ENCODE data around the gene ANK3. TPM values are rescaled to one million over a fixed set of nuclear protein-coding genes. Genes with fewer than 3 reads are reported as not detected.

The ANK3 gene
- total RNA-seq, 1 experiment from 2014 or later, result 6.7 TPM

DNA sequence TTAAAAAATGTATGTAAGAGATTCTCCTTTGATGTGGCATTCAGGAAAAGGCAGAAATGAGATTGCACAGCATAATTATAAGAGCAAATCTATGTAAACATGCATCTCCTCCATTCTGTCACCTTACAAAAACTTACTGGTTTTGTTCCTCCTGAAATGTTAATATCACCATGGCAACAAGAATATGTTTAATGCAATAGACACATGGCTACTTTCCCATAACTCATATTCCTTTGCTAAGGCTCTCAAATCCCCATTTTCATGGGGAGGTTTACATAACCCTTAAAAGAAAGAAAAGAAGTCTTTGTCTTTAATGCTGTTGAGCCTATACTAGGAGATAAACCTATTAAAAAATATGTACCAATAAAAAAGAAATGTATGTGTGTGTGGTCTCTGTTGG lies 136.2 kb downstream of the ANK3 start:
- TF ChIP-seq, protein P1, sequence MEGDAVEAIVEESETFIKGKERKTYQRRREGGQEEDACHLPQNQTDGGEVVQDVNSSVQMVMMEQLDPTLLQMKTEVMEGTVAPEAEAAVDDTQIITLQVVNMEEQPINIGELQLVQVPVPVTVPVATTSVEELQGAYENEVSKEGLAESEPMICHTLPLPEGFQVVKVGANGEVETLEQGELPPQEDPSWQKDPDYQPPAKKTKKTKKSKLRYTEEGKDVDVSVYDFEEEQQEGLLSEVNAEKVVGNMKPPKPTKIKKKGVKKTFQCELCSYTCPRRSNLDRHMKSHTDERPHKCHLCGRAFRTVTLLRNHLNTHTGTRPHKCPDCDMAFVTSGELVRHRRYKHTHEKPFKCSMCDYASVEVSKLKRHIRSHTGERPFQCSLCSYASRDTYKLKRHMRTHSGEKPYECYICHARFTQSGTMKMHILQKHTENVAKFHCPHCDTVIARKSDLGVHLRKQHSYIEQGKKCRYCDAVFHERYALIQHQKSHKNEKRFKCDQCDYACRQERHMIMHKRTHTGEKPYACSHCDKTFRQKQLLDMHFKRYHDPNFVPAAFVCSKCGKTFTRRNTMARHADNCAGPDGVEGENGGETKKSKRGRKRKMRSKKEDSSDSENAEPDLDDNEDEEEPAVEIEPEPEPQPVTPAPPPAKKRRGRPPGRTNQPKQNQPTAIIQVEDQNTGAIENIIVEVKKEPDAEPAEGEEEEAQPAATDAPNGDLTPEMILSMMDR (IDR thresholded peaks at IDR 0.05; ENCODE audit: unreplicated experiment), result no peak
- no peak overlapping the region for H3K27ac Mint-ChIP-seq (ENCODE audit: low read depth, unreplicated experiment)
- intact Hi-C loops (cut with micrococcal nuclease), result no loop called here
- no peak overlapping the region for H3K4me3 Mint-ChIP-seq (ENCODE audit: unreplicated experiment)
- ChIA-PET CTCF (interaction anchor here (0.7 kb wide), 1 partner anchor 15 kb away, joined by 3 read pairs; no protein-coding TSS in a partner anchor), POLR2A (no interaction called here)
- no TSS peak for BruUV-seq (replicated peaks)
- H3K4me1 Mint-ChIP-seq (ENCODE audit: insufficient read depth, unreplicated experiment), result no peaks in the 10 kb centered on the region
- H3K27me3 Mint-ChIP-seq (ENCODE audit: insufficient read depth, unreplicated experiment), result no peaks in the 10 kb centered on the region
- no peak for DNase-seq (ENCODE audit: unreplicated experiment)
- H3K9me3 Mint-ChIP-seq (ENCODE audit: unreplicated experiment), result no peaks in the 10 kb centered on the region
- peaks cover 7% of the 10 kb centered on the region for H3K36me3 Mint-ChIP-seq (ENCODE audit: insufficient read depth, unreplicated experiment)

DNA sequence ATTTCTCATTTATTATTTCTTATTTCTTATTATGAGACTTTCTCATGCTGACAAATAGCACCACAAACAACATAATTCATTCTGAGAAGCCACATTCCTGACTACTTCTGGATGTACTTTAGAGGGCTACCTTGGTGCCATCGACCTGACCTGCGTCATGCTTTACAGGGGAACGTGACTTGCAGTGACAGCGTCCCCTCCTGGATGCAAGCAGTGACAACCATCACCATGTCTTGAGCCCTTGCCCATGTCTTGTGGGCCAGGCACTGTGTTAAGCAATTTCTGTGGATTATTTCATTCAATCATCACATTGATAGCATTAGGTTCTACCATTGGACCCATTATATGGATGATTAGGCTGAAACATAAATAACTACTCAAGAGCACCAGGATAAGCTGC lies 137.0 kb downstream of the ANK3 start:
- H3K27ac Mint-ChIP-seq (ENCODE audit: low read depth, unreplicated experiment), result no peak overlapping the region
- peaks cover 7% of the 10 kb centered on the region for H3K36me3 Mint-ChIP-seq (ENCODE audit: insufficient read depth, unreplicated experiment)
- intact Hi-C loops (cut with micrococcal nuclease), result no loop called here
- DNase-seq (ENCODE audit: unreplicated experiment), result no peak
- H3K4me3 Mint-ChIP-seq (ENCODE audit: unreplicated experiment), result no peak overlapping the region
- POLR2A ChIA-PET, result no interaction called here
- CTCF ChIA-PET, result interaction anchor here (0.7 to 1.4 kb wide), 2 partner anchors 14 kb away, joined by 3 to 5 read pairs; no protein-coding TSS in a partner anchor
- H3K9me3 Mint-ChIP-seq (ENCODE audit: unreplicated experiment), result no peaks in the 10 kb centered on the region
- no TSS peak for BruUV-seq (replicated peaks)
- TF ChIP-seq, protein P1 (IDR thresholded peaks at IDR 0.05; ENCODE audit: unreplicated experiment), result no peak
- no peaks in the 10 kb centered on the region for H3K4me1 Mint-ChIP-seq (ENCODE audit: insufficient read depth, unreplicated experiment)
- H3K27me3 Mint-ChIP-seq (ENCODE audit: insufficient read depth, unreplicated experiment), result no peaks in the 10 kb centered on the region

DNA sequence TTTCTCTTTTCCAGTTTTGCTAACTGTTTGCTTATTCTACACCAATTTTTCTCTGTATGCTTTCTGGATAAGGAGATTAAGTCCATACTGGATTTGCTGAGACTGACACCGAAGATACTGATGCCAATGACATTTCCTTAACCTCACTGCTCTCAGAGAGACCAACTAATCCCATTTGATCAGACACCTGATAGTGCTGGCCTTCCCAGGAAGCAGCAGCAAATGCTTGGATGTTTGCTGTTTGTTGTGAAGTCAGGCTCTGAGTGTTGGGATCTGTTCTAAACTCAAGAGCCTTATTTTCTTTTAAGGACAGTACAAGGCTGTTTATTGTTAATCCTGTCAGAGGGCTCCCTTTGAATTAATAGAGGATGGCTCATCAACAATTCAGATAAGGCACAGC lies 143.3 kb downstream of the ANK3 start:
- no TSS peak for BruUV-seq (replicated peaks)
- Mint-ChIP-seq H3K27me3 (ENCODE audit: insufficient read depth, unreplicated experiment) (no peaks in the 10 kb centered on the region), H3K4me1 (ENCODE audit: insufficient read depth, unreplicated experiment) (no peaks in the 10 kb centered on the region), H3K36me3 (ENCODE audit: insufficient read depth, unreplicated experiment) (no peaks in the 10 kb centered on the region), H3K4me3 (ENCODE audit: unreplicated experiment) (no peak overlapping the region), H3K9me3 (ENCODE audit: unreplicated experiment) (no peaks in the 10 kb centered on the region), H3K27ac (ENCODE audit: low read depth, unreplicated experiment) (no peak overlapping the region)
- TF ChIP-seq, protein P1 (IDR thresholded peaks at IDR 0.05; ENCODE audit: unreplicated experiment), result no peak
- no peak for DNase-seq (ENCODE audit: unreplicated experiment)
- ChIA-PET CTCF (no interaction called here), POLR2A (no interaction called here)
- intact Hi-C loops (cut with micrococcal nuclease), result no loop called here

DNA sequence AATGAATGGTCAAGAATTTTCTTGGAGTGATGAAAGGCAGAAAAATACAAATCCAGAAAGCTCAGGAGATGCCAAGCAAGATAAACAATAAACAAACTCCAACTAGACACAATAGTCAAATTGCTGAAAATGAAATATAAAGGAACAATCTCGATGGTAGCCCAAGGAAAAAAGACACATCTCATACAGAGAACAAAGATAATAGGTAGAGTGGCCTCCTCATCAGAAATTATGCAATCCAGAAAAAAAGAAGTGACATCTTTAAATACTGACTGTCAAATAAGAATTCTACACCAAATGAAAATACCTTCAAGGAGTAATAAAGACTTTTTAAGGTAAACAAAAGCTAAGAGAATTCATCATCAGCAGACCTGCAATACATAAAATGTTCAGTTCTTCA lies 150.4 kb downstream of the ANK3 start:
- intact Hi-C loops (cut with micrococcal nuclease), result loop anchor here (2.0 to 10.0 kb wide), 2 partner anchors 76 to 408 kb away; no protein-coding TSS in a partner anchor
- ChIA-PET CTCF (interaction anchor here (0.6 to 3.1 kb wide), 21 partner anchors 9 to 616 kb away, joined by 3 to 43 read pairs (median 4); no protein-coding TSS in a partner anchor), POLR2A (interaction anchor here (0.7 to 1.3 kb wide), 3 partner anchors 9 to 265 kb away, joined by 3 to 5 read pairs (median 3); no protein-coding TSS in a partner anchor)
- BruUV-seq (replicated peaks), result no TSS peak
- TF ChIP-seq, protein P1 (IDR thresholded peaks at IDR 0.05; ENCODE audit: unreplicated experiment), result no peak
- no peak overlapping the region for H3K4me3 Mint-ChIP-seq (ENCODE audit: unreplicated experiment)
- no peak overlapping the region for H3K27ac Mint-ChIP-seq (ENCODE audit: low read depth, unreplicated experiment)
- no peak for DNase-seq (ENCODE audit: unreplicated experiment)
- H3K27me3 Mint-ChIP-seq (ENCODE audit: insufficient read depth, unreplicated experiment), result no peaks in the 10 kb centered on the region
- H3K4me1 Mint-ChIP-seq (ENCODE audit: insufficient read depth, unreplicated experiment), result no peaks in the 10 kb centered on the region
- H3K36me3 Mint-ChIP-seq (ENCODE audit: insufficient read depth, unreplicated experiment), result no peaks in the 10 kb centered on the region
- H3K9me3 Mint-ChIP-seq (ENCODE audit: unreplicated experiment), result no peaks in the 10 kb centered on the region

Measured in MCF 10A (cell line).